IMR-90 (cell line): ENCODE results near the gene FAM32A. TPM values are rescaled to one million over a fixed set of nuclear protein-coding genes. Genes with fewer than 3 reads are reported as not detected.
A peak's percentile ranks its signal among the peaks of the same experiment; 100 is the strongest.

ENCODE experiments used
- ATAC-seq: fragments of 200-7000 bp; cut with Tn5 transposase; 2 replicates; pipeline ENCODE4 v1.9.1; 2020; ENCODE audit warnings: low read depth, mild to moderate bottlenecking, moderate library complexity
- BruUV-seq: library from RNA; stranded (reverse); fragments of 400-500 nt; replicated peaks from 2 replicates; lab custom pipeline; 2021; lab: Mats Ljungman, UMichigan
- CTCF ChIA-PET: fragments of 300-600 bp; formaldehyde crosslinking; extraction: SDS; loops from one replicate; lab custom pipeline; 2021; ENCODE audit warnings: antibody characterized with exemption; lab: Yijun Ruan, JAX
- POLR2A ChIA-PET: fragments of 300-600 bp; sonication (Branson Sonifier 250); formaldehyde crosslinking; loops from one replicate; lab custom pipeline; 2022; ENCODE audit warnings: antibody characterized with exemption; ENCODE audit not compliant: unreplicated experiment; lab: Charles Lee
- DNase-seq: peaks from one replicate; pipeline ENCODE4 v3.0.0; 2013
- H2AFZ ChIP-seq: replicated peaks from 2 replicates; pipeline ENCODE3; 2013; ENCODE audit warnings: low read length, mild to moderate bottlenecking; ENCODE audit not compliant: poor library complexity
- H2AK5ac ChIP-seq: 2 replicates; pipeline ENCODE4 v1.6.1; 2013; ENCODE audit warnings: low read depth, low read length, inconsistent platforms
- H2AK9ac ChIP-seq: replicated peaks from 2 replicates; pipeline ENCODE3; 2013; ENCODE audit warnings: mild to moderate bottlenecking, low read depth, low read length, moderate library complexity; ENCODE audit not compliant: poor library complexity
- H2BK120ac ChIP-seq: 2 replicates; pipeline ENCODE4 v1.6.1; 2013; ENCODE audit warnings: low read depth, low read length, inconsistent platforms
- H2BK15ac ChIP-seq: 3 replicates; pipeline ENCODE4 v1.6.1; 2013; ENCODE audit warnings: low read depth, low read length, inconsistent platforms
- H2BK20ac ChIP-seq: 2 replicates; pipeline ENCODE4 v1.6.1; 2013; ENCODE audit warnings: low read depth, mild to moderate bottlenecking, inconsistent platforms, low read length, moderate library complexity
- H2BK5ac ChIP-seq: 2 replicates; pipeline ENCODE4 v1.6.1; 2013; ENCODE audit warnings: mild to moderate bottlenecking, low read depth, low read length, inconsistent platforms; ENCODE audit not compliant: poor library complexity, severe bottlenecking
- H3K14ac ChIP-seq: replicated peaks from 2 replicates; pipeline ENCODE4 v1.6.1; 2013; ENCODE audit warnings: low read depth, low read length, inconsistent platforms
- H3K18ac ChIP-seq: 2 replicates; pipeline ENCODE4 v1.6.1; 2013; ENCODE audit warnings: low read depth, low read length, control low read depth
- H3K23ac ChIP-seq: 2 replicates; pipeline ENCODE4 v1.6.1; 2013; ENCODE audit warnings: low read depth, low read length, inconsistent platforms
- H3K27ac ChIP-seq: 2 replicates; pipeline ENCODE4 v1.5.1; 2013; ENCODE audit warnings: mild to moderate bottlenecking, control low read depth, low read length; ENCODE audit not compliant: insufficient read depth
- H3K27me3 ChIP-seq: 2 replicates; pipeline ENCODE4 v1.6.1; 2013; ENCODE audit warnings: low read length; ENCODE audit not compliant: control insufficient read depth, insufficient read depth
- H3K36me3 ChIP-seq: 2 replicates; pipeline ENCODE4 v1.6.1; 2013; ENCODE audit warnings: low read length, mixed read lengths; ENCODE audit not compliant: control insufficient read depth, insufficient read depth
- H3K4ac ChIP-seq: 2 replicates; pipeline ENCODE4 v1.6.1; 2013; ENCODE audit warnings: low read depth, low read length, inconsistent platforms
- H3K4me1 ChIP-seq: 2 replicates; pipeline ENCODE4 v1.6.1; 2013; ENCODE audit warnings: low read length, mixed read lengths; ENCODE audit not compliant: control insufficient read depth, insufficient read depth
- H3K4me2 ChIP-seq: 2 replicates; pipeline ENCODE4 v1.6.1; 2013; ENCODE audit warnings: low read depth, mild to moderate bottlenecking, control low read depth, low read length, moderate library complexity
- H3K4me3 ChIP-seq: 2 replicates; pipeline ENCODE4 v1.5.1; 2013; ENCODE audit warnings: low read depth, mild to moderate bottlenecking, control low read depth, low read length, moderate library complexity; ENCODE audit not compliant: insufficient read depth
- H3K56ac ChIP-seq: 2 replicates; pipeline ENCODE4 v1.6.1; 2013; ENCODE audit warnings: low read length, inconsistent platforms; ENCODE audit not compliant: insufficient read depth; ENCODE audit errors: extremely low read depth
- H3K79me1 ChIP-seq, 2 experiments: 2 replicates each; pipeline ENCODE4 v1.6.1; 2013; ENCODE audit warnings: low read length in 2 of 2, inconsistent platforms in 1 of 2, low read depth in 1 of 2
- H3K9ac ChIP-seq: 2 replicates; pipeline ENCODE4 v1.6.1; 2013; ENCODE audit warnings: low read depth, low read length, control low read depth
- H3K9me1 ChIP-seq: 2 replicates; pipeline ENCODE4 v1.6.1; 2013; ENCODE audit warnings: low read length, inconsistent platforms; ENCODE audit not compliant: insufficient read depth
- H3K9me3 ChIP-seq: 2 replicates; pipeline ENCODE4 v1.6.1; 2013; ENCODE audit warnings: low read length; ENCODE audit not compliant: control insufficient read depth, insufficient read depth
- H4K20me1 ChIP-seq: 2 replicates; pipeline ENCODE4 v1.6.1; 2013; ENCODE audit warnings: low read length, inconsistent platforms; ENCODE audit not compliant: insufficient read depth
- H4K5ac ChIP-seq: 2 replicates; pipeline ENCODE4 v1.6.1; 2013; ENCODE audit warnings: mild to moderate bottlenecking, low read depth, low read length, control low read depth
- H4K8ac ChIP-seq, 2 experiments: 2 replicates each; pipeline ENCODE4 v1.6.1; 2013; ENCODE audit warnings: low read depth in 2 of 2, low read length in 2 of 2, control low read depth in 1 of 2, inconsistent platforms in 1 of 2
- H4K91ac ChIP-seq: 2 replicates; pipeline ENCODE4 v1.6.1; 2013; ENCODE audit warnings: low read depth, low read length, inconsistent platforms; ENCODE audit not compliant: insufficient read depth
- BHLHE40 ChIP-seq: fragments of 150-350 bp; IDR thresholded peaks from 2 replicates; pipeline ENCODE4 v1.6.1; 2016; ENCODE audit warnings: mild to moderate bottlenecking, low read depth, low read length
- CHD1 ChIP-seq: IDR thresholded peaks from 2 replicates; pipeline ENCODE4 v1.6.1; 2012; ENCODE audit warnings: low read depth, low read length, improper control_type of control experiment
- FOS ChIP-seq: fragments of 150-350 bp; IDR thresholded peaks from 2 replicates; pipeline ENCODE4 v1.6.1; 2016; ENCODE audit warnings: low read depth, low read length
- MAFK ChIP-seq: IDR thresholded peaks from 2 replicates; pipeline ENCODE4 v1.6.1; 2012; ENCODE audit warnings: low read depth, low read length, improper control_type of control experiment
- MXI1 ChIP-seq: IDR thresholded peaks from 2 replicates; pipeline ENCODE4 v1.6.1; 2012; ENCODE audit warnings: low read depth, mild to moderate bottlenecking, low read length, moderate library complexity, borderline replicate concordance
- NFE2L2 ChIP-seq: fragments of 150-350 bp; IDR thresholded peaks from 2 replicates; pipeline ENCODE4 v1.6.1; 2016; ENCODE audit warnings: low read depth, mild to moderate bottlenecking, low read length
- POLR2A ChIP-seq: IDR thresholded peaks from 2 replicates; pipeline ENCODE4 v1.6.1; 2012; ENCODE audit warnings: mild to moderate bottlenecking, low read depth, low read length
- RAD21 ChIP-seq: IDR thresholded peaks from 2 replicates; pipeline ENCODE4 v1.6.1; 2012; ENCODE audit warnings: low read length, improper control_type of control experiment
- RFX5 ChIP-seq: IDR thresholded peaks from 2 replicates; pipeline ENCODE4 v1.8.0; 2012; ENCODE audit warnings: low read depth, mild to moderate bottlenecking, low read length, moderate library complexity
- SMC3 ChIP-seq: fragments of 150-350 bp; IDR thresholded peaks from 2 replicates; pipeline ENCODE4 v1.6.1; 2016; ENCODE audit warnings: low read depth, mild to moderate bottlenecking, antibody characterized with exemption, low read length, moderate library complexity
- WGBS, 2 experiments: methylation state at CpG; one replicate each; pipeline versions ENCODE4 v1.1.5 to v1.1.7; 2013; ENCODE audit warnings: missing lambda C conversion rate in 2 of 2; ENCODE audit not compliant: insufficient read length in 1 of 2; ENCODE audit errors: extremely low coverage in 2 of 2; 5-methylcytosine and 5-hydroxymethylcytosine counted together
- dilution Hi-C: fragments of 300-500 bp; cut with HindIII; formaldehyde crosslinking; loops from one replicate; pipeline ENCODE4 v1.14.3; 2018; ENCODE audit warnings: low sequenced_read_pairs; ENCODE audit not compliant: unreplicated experiment
- in situ Hi-C: fragments of 300-500 bp; cut with MboI; formaldehyde crosslinking; loops from 3 replicates; pipeline ENCODE4 v1.14.3; 2019; ENCODE audit warnings: low sequenced_read_pairs, inconsistent platforms, mixed read lengths
- intact Hi-C: fragments of 100-400 bp; cut with micrococcal nuclease; formaldehyde crosslinking; loops from 2 replicates; pipeline ENCODE4 v1.10.0; 2022
- polyA plus RNA-seq, 3 experiments: library from polyadenylated mRNA; depleted of rRNA; stranded (reverse); fragments of >200 nt; gene quantifications; 2 replicates each; pipeline ENCODE4 v1.2.3, GENCODE V29; 2012; ENCODE audit warnings: low replicate concordance in 1 of 3
- total RNA-seq: library from RNA; depleted of rRNA; stranded (reverse); fragments of >200 nt; gene quantifications from 2 replicates; pipeline ENCODE4 v1.2.3, GENCODE V29; 2012
- TF ChIP-seq, protein P1 (sequence below): fragments of 150-350 bp; IDR thresholded peaks from 2 replicates; pipeline ENCODE4 v1.6.1; 2016; ENCODE audit warnings: low read depth, mild to moderate bottlenecking, low read length, moderate library complexity, borderline replicate concordance
- TF ChIP-seq, protein P2 (sequence below): fragments of 150-350 bp; IDR thresholded peaks from 2 replicates; pipeline ENCODE4 v1.6.1; 2017; ENCODE audit warnings: mild to moderate bottlenecking, antibody characterized with exemption, low read length, low read depth

Gene FAM32A
- total and polyA plus RNA-seq, 2 of the 4 experiments (the other 2 are of a cell fraction) = 99.5 to 130 TPM

DNA sequence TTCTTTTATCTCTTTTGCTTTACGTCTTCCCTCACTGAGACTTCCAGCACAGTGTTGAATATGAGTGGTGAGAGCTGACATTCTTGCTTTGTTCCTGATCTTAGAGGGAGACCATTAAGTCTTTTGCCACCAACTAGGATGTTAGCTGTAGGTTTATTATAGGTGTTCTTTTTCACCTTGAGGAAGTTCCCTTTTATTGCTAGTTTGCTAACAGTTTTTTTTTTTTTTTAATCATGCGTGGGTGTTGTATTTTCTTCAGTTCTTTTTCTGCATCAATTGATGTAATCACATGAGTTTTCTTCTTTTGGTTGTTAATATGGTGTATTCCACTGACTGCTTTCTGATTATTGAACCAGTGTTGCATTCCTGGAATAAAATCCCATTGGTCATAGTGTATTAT is 33.6 kb downstream of the FAM32A start (continued):
- TF ChIP-seq MXI1 (no peak), RFX5 (no peak), MAFK (no peak), POLR2A (no peak)

DNA sequence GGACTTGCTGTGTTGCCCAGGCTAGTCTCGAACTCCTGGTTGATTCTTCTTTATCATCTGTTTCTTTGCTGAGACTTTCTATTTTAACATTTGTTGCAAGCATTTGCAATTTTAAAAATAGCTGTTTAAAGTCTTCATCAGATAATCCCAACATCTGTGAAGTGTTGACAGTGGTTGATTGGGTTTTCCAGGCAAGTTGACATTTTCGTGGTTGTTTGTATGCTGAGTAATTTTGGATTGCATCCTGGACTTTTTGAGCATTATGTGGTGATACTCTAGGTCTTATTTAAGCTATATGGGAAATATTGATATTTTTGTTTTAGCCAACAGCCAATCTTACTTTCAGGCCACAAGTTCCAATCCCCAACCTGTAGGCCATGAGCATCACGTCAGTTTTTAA is 37.6 kb downstream of the FAM32A start:
- dilution Hi-C loops (no loop called here), in situ Hi-C loops (no loop called here), intact Hi-C loops (no loop called here)
- no peak overlapping the region for H2BK120ac ChIP-seq
- H3K9me3 ChIP-seq = peaks cover 28% of the 10 kb centered on the region
- no CpG with 5 or more reads among the region's 3 CpGs for WGBS, 2 experiments
- H3K23ac ChIP-seq = no peak overlapping the region
- no peak overlapping the region for H3K9ac ChIP-seq
- 0 out of 2 replicates have a peak, but pooled peaks cover 12% of the 10 kb centered on the region for H3K9me1 ChIP-seq
- peaks cover 38% of the 10 kb centered on the region for H4K20me1 ChIP-seq
- H3K4me1 ChIP-seq = no peaks in the 10 kb centered on the region
- H3K4me3 ChIP-seq = no peak overlapping the region
- no peak overlapping the region for H2BK15ac ChIP-seq
- TF ChIP-seq MAFK = no peak
- TF ChIP-seq, protein P1, sequence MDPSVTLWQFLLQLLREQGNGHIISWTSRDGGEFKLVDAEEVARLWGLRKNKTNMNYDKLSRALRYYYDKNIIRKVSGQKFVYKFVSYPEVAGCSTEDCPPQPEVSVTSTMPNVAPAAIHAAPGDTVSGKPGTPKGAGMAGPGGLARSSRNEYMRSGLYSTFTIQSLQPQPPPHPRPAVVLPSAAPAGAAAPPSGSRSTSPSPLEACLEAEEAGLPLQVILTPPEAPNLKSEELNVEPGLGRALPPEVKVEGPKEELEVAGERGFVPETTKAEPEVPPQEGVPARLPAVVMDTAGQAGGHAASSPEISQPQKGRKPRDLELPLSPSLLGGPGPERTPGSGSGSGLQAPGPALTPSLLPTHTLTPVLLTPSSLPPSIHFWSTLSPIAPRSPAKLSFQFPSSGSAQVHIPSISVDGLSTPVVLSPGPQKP = no peak
- TF ChIP-seq POLR2A = no peak
- no peak for TF ChIP-seq BHLHE40
- TF ChIP-seq RAD21 = no peak
- TF ChIP-seq, protein P2, sequence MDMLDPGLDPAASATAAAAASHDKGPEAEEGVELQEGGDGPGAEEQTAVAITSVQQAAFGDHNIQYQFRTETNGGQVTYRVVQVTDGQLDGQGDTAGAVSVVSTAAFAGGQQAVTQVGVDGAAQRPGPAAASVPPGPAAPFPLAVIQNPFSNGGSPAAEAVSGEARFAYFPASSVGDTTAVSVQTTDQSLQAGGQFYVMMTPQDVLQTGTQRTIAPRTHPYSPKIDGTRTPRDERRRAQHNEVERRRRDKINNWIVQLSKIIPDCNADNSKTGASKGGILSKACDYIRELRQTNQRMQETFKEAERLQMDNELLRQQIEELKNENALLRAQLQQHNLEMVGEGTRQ = no peak
- TF ChIP-seq MXI1 = no peak
- no peak for TF ChIP-seq CHD1
- TF ChIP-seq FOS = no peak
- no peak for TF ChIP-seq NFE2L2
- TF ChIP-seq RFX5 = no peak
- no peak for TF ChIP-seq SMC3
- H3K14ac ChIP-seq = no peak overlapping the region
- H2BK5ac ChIP-seq = no peak overlapping the region
- CTCF ChIA-PET = interaction anchor here (0.6 kb wide), 1 partner anchor 830 kb away, joined by 3 read pairs; no protein-coding TSS in a partner anchor
- H3K79me1 ChIP-seq = peaks cover 26 to 54% of the 10 kb centered on the region in 2 experiments
- peaks cover 65% of the 10 kb centered on the region for H3K36me3 ChIP-seq
- no peak overlapping the region for H4K8ac ChIP-seq
- H2AFZ ChIP-seq = no peak overlapping the region
- H3K4me2 ChIP-seq = no peak overlapping the region
- peak; percentile 48 for ATAC-seq
- H3K56ac ChIP-seq = no peak overlapping the region
- no peak overlapping the region for H2BK20ac ChIP-seq
- H4K5ac ChIP-seq = no peak overlapping the region
- no peak overlapping the region for H2AK5ac ChIP-seq
- no peak overlapping the region for H2AK9ac ChIP-seq
- no peaks in the 10 kb centered on the region for H3K27me3 ChIP-seq
- POLR2A ChIA-PET = no interaction called here
- BruUV-seq = no TSS peak
- no peak overlapping the region for H3K18ac ChIP-seq
- H4K91ac ChIP-seq = no peak overlapping the region
- DNase-seq = peak; percentile 57
- H3K4ac ChIP-seq = no peak overlapping the region
- no peak overlapping the region for H3K27ac ChIP-seq
